CD4-positive, alpha-beta T cell (primary cell): Measurements from ENCODE around the gene ZNF516. TPM values are rescaled to one million over a fixed set of nuclear protein-coding genes. Genes with fewer than 3 reads are reported as not detected.

ENCODE experiments used
- ATAC-seq: fragments of 200-7000 bp; cut with Tn5 transposase; one replicate; pipeline ENCODE4 v1.10.0; 2022; ENCODE audit warnings: mild to moderate bottlenecking; ENCODE audit not compliant: poor library complexity
- CTCF ChIA-PET: fragments of 350-600 bp; sonication (Branson Sonifier 250); formaldehyde crosslinking; loops from one replicate; lab custom pipeline; 2021; ENCODE audit warnings: antibody characterized with exemption, inconsistent platforms; lab: Charles Lee
- POLR2A ChIA-PET: fragments of 350-600 bp; sonication (Branson Sonifier 250); formaldehyde crosslinking; loops from one replicate; lab custom pipeline; 2021; ENCODE audit warnings: antibody characterized with exemption, inconsistent platforms; lab: Charles Lee
- DNase-seq, 14 experiments: peaks; one replicate each; pipeline ENCODE4 v3.0.0-alpha.2; 2013 to 2020; ENCODE audit warnings: mixed read lengths in 2 of 14
- H3K27ac ChIP-seq, 2 donors: one replicate each; pipeline versions ENCODE4 v1.5.1 to v1.7.0; 2013; ENCODE audit warnings: low read length in 2 of 2, low read depth in 1 of 2, mild to moderate bottlenecking in 1 of 2
- H3K27me3 ChIP-seq, 2 experiments: 1 replicate in 1 of 2; 2 replicates in 1 of 2; pipeline versions ENCODE4 v1.6.1 to v1.7.0; 2013; ENCODE audit warnings: low read length in 2 of 2, control low read depth in 1 of 2, mild to moderate bottlenecking in 1 of 2, moderate library complexity in 1 of 2; ENCODE audit not compliant: insufficient read depth in 2 of 2, control insufficient read depth in 1 of 2
- H3K36me3 ChIP-seq: one replicate; pipeline ENCODE4 v1.6.1; 2013; ENCODE audit warnings: low read length, control low read depth; ENCODE audit not compliant: insufficient read depth
- H3K4me1 ChIP-seq: one replicate; pipeline ENCODE4 v1.6.1; 2013; ENCODE audit warnings: low read length, control low read depth; ENCODE audit not compliant: insufficient read depth
- H3K4me3 ChIP-seq: one replicate; pipeline ENCODE4 v1.5.1; 2013; ENCODE audit warnings: mild to moderate bottlenecking, low read length, moderate library complexity
- H3K9me3 ChIP-seq, 2 experiments: 1 replicate in 1 of 2; 2 replicates in 1 of 2; pipeline versions ENCODE4 v1.6.1 to v1.7.0; 2013; ENCODE audit warnings: low read length in 2 of 2, mild to moderate bottlenecking in 2 of 2, control low read depth in 1 of 2, moderate library complexity in 1 of 2; ENCODE audit not compliant: control insufficient read depth in 1 of 2, insufficient read depth in 1 of 2
- H3K27ac Mint-ChIP-seq: one replicate; pipeline ENCODE4 v1.8.0; 2020; ENCODE audit warnings: mixed read lengths
- H3K27me3 Mint-ChIP-seq: one replicate; pipeline ENCODE4 v1.8.0; 2021; ENCODE audit warnings: mixed read lengths
- H3K36me3 Mint-ChIP-seq: one replicate; pipeline ENCODE4 v1.8.0; 2021; ENCODE audit warnings: low read depth, mixed read lengths
- H3K4me1 Mint-ChIP-seq: one replicate; pipeline ENCODE4 v1.8.0; 2021; ENCODE audit warnings: low read depth, mixed read lengths
- H3K4me3 Mint-ChIP-seq: one replicate; pipeline ENCODE4 v1.8.0; 2020; ENCODE audit warnings: mild to moderate bottlenecking, mixed read lengths
- H3K9me3 Mint-ChIP-seq: one replicate; pipeline ENCODE4 v1.8.0; 2020; ENCODE audit warnings: mixed read lengths
- intact Hi-C, 2 experiments: fragments of 100-400 bp; cut with DNase I in 1 of 2; cut with micrococcal nuclease in 1 of 2; formaldehyde crosslinking; loops; one replicate each; pipeline versions ENCODE4 v1.15.1 to v1.9.0; 2023 to 2025; cut with DNase I, micrococcal nuclease
- total RNA-seq, 174 experiments: library from RNA in 2 of 174; stranded (reverse) in 2 of 174; gene quantifications; one replicate each; pipeline ENCODE4 v1.2.3 and lab custom pipeline; 2021 to 2026
- TF ChIP-seq, protein P1 (sequence below): fragments of 200-600 bp; IDR thresholded peaks from one replicate; pipeline ENCODE4 v1.8.0; 2022; ENCODE audit warnings: antibody characterized with exemption, mild to moderate bottlenecking

The ZNF516 gene
- total RNA-seq, 2 experiments from 2014 or later: 22.4 to 29.3 TPM

DNA sequence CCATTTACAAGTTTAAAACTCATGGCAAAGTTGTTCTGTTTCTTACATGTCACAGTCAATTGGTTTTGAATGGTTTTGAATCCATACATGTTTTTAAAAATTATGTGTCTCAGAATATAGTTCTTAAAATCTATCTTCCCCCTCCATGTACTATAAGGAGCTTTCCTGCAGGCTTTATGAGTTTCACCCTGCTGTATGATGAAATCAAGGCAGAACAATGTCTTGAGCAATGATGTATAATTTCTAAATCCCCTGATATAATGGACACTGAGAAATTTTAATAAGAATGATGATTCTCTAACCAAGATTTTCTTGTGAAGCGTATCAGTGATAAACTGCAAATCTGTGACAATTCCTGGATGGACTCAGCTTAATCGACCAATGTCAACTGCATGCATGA lies 10.6 kb upstream of the ZNF516 start:
- DNase-seq: no peak
- no peaks in the 10 kb centered on the region for H3K9me3 ChIP-seq
- H3K36me3 ChIP-seq: no peaks in the 10 kb centered on the region
- TF ChIP-seq, protein P1, sequence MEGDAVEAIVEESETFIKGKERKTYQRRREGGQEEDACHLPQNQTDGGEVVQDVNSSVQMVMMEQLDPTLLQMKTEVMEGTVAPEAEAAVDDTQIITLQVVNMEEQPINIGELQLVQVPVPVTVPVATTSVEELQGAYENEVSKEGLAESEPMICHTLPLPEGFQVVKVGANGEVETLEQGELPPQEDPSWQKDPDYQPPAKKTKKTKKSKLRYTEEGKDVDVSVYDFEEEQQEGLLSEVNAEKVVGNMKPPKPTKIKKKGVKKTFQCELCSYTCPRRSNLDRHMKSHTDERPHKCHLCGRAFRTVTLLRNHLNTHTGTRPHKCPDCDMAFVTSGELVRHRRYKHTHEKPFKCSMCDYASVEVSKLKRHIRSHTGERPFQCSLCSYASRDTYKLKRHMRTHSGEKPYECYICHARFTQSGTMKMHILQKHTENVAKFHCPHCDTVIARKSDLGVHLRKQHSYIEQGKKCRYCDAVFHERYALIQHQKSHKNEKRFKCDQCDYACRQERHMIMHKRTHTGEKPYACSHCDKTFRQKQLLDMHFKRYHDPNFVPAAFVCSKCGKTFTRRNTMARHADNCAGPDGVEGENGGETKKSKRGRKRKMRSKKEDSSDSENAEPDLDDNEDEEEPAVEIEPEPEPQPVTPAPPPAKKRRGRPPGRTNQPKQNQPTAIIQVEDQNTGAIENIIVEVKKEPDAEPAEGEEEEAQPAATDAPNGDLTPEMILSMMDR: no peak
- ATAC-seq: no peak
- Mint-ChIP-seq H3K9me3 (no peaks in the 10 kb centered on the region), H3K36me3 (no peaks in the 10 kb centered on the region), H3K4me1 (no peaks in the 10 kb centered on the region), H3K27me3 (no peaks in the 10 kb centered on the region), H3K27ac (no peak overlapping the region), H3K4me3 (no peak overlapping the region)
- H3K27me3 ChIP-seq: no peaks in the 10 kb centered on the region
- ChIA-PET POLR2A (no interaction called here), CTCF (no interaction called here)
- intact Hi-C loops: no loop called here
- H3K4me3 ChIP-seq: no peak overlapping the region
- no peaks in the 10 kb centered on the region for H3K4me1 ChIP-seq
- no peak overlapping the region for H3K27ac ChIP-seq

DNA sequence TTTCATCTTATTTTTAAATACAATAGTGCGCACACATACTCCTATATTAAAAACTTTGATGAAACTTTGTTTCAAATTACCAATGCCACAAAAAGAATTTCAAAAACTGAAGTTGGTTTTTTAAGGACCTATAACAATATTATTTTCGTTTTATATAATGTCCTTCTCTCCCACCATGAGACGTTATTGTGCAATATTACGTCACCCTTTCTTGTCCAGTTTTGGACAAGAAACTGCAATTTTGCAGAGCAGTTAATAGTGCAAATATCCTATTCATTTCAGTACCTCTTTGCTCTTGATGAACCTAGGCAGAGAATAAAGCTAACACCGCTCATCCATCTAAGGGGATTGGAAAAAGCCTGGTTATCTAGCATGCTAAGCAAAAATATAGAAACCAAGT lies 9.7 kb upstream of the ZNF516 start:
- Histone ChIP-seq H3K9me3 (no peaks in the 10 kb centered on the region), H3K27me3 (no peaks in the 10 kb centered on the region), H3K4me3 (no peak overlapping the region), H3K4me1 (no peaks in the 10 kb centered on the region), H3K36me3 (no peaks in the 10 kb centered on the region), H3K27ac (no peak overlapping the region)
- DNase-seq (no peak), ATAC-seq (no peak)
- ChIA-PET POLR2A (no interaction called here), CTCF (interaction anchor here (0.6 kb wide), 1 partner anchor 54 kb away, joined by 3 read pairs; no protein-coding TSS in a partner anchor)
- intact Hi-C loops: no loop called here
- TF ChIP-seq, protein P1: no peak
- H3K9me3 Mint-ChIP-seq: no peaks in the 10 kb centered on the region
- no peaks in the 10 kb centered on the region for H3K36me3 Mint-ChIP-seq
- no peak overlapping the region for H3K4me3 Mint-ChIP-seq
- no peak overlapping the region for H3K27ac Mint-ChIP-seq
- H3K27me3 Mint-ChIP-seq: peaks cover 4% of the 10 kb centered on the region
- H3K4me1 Mint-ChIP-seq: no peaks in the 10 kb centered on the region

DNA sequence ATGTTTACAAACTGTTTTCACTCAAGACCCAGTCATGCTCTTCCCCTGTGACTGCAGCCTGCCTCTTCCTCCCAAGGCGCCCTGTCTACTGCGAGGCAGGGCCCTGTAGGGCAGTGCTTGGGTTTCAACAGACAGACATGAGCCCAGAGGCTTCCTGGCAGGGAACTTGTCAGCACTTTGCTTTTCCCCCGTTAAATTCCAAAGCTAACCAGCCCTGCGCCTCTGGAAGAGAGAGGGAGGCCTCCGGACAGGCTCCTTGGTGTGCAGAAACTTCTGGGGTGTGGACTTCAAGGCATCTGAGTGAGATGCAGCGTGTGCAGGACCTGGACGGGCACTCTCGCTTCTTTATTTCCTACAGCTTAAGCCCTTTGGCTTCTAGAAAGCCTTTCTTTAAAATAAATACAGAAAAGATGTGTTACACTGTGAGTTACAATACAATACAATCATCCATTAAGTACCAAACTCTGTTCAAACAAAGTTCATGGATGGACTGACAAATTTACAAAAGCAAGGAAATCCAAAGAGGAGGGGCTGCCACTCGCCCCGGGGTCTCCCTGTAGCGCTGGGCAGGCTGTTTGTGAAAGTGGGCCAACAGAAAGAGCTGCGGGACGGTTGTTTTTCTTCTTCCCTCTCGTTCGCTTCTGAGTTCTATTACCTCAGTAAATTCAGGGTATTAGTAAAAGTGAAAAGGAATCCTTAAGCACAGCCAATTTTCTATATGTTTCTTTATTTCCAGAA lies 8.8 kb upstream of the ZNF516 start:
- DNase-seq: no peak
- no peaks in the 10 kb centered on the region for H3K4me1 Mint-ChIP-seq
- H3K9me3 ChIP-seq: no peaks in the 10 kb centered on the region
- intact Hi-C loops: no loop called here
- no peaks in the 10 kb centered on the region for H3K4me1 ChIP-seq
- no peaks in the 10 kb centered on the region for H3K36me3 ChIP-seq
- CTCF ChIA-PET: interaction anchor here (0.6 kb wide), 1 partner anchor 53 kb away, joined by 3 read pairs; no protein-coding TSS in a partner anchor
- POLR2A ChIA-PET: no interaction called here
- H3K27ac Mint-ChIP-seq: no peak overlapping the region
- no peak for ATAC-seq
- H3K4me3 ChIP-seq: no peak overlapping the region
- H3K27ac ChIP-seq: no peak overlapping the region
- TF ChIP-seq, protein P1: no peak
- H3K27me3 ChIP-seq: no peaks in the 10 kb centered on the region
- no peak overlapping the region for H3K4me3 Mint-ChIP-seq
- no peaks in the 10 kb centered on the region for H3K36me3 Mint-ChIP-seq
- no peaks in the 10 kb centered on the region for H3K9me3 Mint-ChIP-seq
- peaks cover 9% of the 10 kb centered on the region for H3K27me3 Mint-ChIP-seq
